Astrocyte (in vitro differentiated cells and primary cell): ENCODE measurements around the gene TFF1. TPM values are rescaled to one million over a fixed set of nuclear protein-coding genes. Genes with fewer than 3 reads are reported as not detected.

ENCODE experiments used
- DNase-seq: peaks from one replicate; pipeline ENCODE4 v3.0.0-alpha.2; 2010; ENCODE audit warnings: low read depth
- FAIRE-seq: peaks from 2 replicates; lab custom pipeline; 2011; peaks lifted over from hg19 to GRCh38; lab: Jason Lieb, UNC
- H2AFZ ChIP-seq: 2 replicates; pipeline ENCODE4 v1.6.0; 2012; ENCODE audit warnings: low read depth, low read length, inconsistent platforms
- H3K27ac ChIP-seq: 2 replicates; pipeline ENCODE4 v1.5.1; 2011; ENCODE audit warnings: low read depth, low read length, inconsistent platforms
- H3K27me3 ChIP-seq: 2 replicates; pipeline ENCODE4 v1.6.0; 2011; ENCODE audit warnings: low read length, inconsistent platforms; ENCODE audit not compliant: insufficient read depth
- H3K36me3 ChIP-seq: 2 replicates; pipeline ENCODE4 v1.5.1; 2011; ENCODE audit warnings: low read length, inconsistent platforms; ENCODE audit not compliant: insufficient read depth
- H3K4me1 ChIP-seq: 2 replicates; pipeline ENCODE4 v1.5.1; 2011; ENCODE audit warnings: low read length, inconsistent platforms; ENCODE audit not compliant: insufficient read depth
- H3K4me2 ChIP-seq: 2 replicates; pipeline ENCODE4 v1.6.0; 2012; ENCODE audit warnings: low read length, inconsistent platforms
- H3K4me3 ChIP-seq: 2 replicates; pipeline ENCODE4 v1.5.1; 2011; ENCODE audit warnings: low read depth, mild to moderate bottlenecking, low read length, inconsistent platforms; ENCODE audit not compliant: insufficient read depth
- H3K79me2 ChIP-seq: 2 replicates; pipeline ENCODE4 v1.6.0; 2012; ENCODE audit warnings: mild to moderate bottlenecking, low read length, inconsistent platforms; ENCODE audit not compliant: insufficient read depth
- H3K9ac ChIP-seq: 2 replicates; pipeline ENCODE4 v1.6.0; 2012; ENCODE audit warnings: mild to moderate bottlenecking, low read length, inconsistent platforms
- H3K9me3 ChIP-seq: 2 replicates; pipeline ENCODE4 v1.5.1; 2012; ENCODE audit warnings: low read depth, mild to moderate bottlenecking, low read length, inconsistent platforms; ENCODE audit not compliant: insufficient read depth
- H4K20me1 ChIP-seq: 2 replicates; pipeline ENCODE4 v1.6.0; 2012; ENCODE audit warnings: low read length, inconsistent platforms; ENCODE audit not compliant: insufficient read depth
- H3K27ac Mint-ChIP-seq: one replicate; pipeline ENCODE4 v1.8.0; 2021; ENCODE audit warnings: mild to moderate bottlenecking, mixed read lengths; ENCODE audit not compliant: unreplicated experiment
- H3K27me3 Mint-ChIP-seq: one replicate; pipeline ENCODE4 v1.8.0; 2021; ENCODE audit warnings: low read depth, mixed read lengths; ENCODE audit not compliant: unreplicated experiment
- H3K36me3 Mint-ChIP-seq: one replicate; pipeline ENCODE4 v1.8.0; 2021; ENCODE audit warnings: low read depth, mixed read lengths; ENCODE audit not compliant: unreplicated experiment
- H3K4me1 Mint-ChIP-seq: one replicate; pipeline ENCODE4 v1.8.0; 2021; ENCODE audit warnings: low read depth, mixed read lengths; ENCODE audit not compliant: unreplicated experiment
- H3K4me3 Mint-ChIP-seq: one replicate; pipeline ENCODE4 v1.8.0; 2021; ENCODE audit warnings: mild to moderate bottlenecking, moderate library complexity, mixed read lengths; ENCODE audit not compliant: unreplicated experiment
- H3K9me3 Mint-ChIP-seq: one replicate; pipeline ENCODE4 v1.8.0; 2021; ENCODE audit warnings: mild to moderate bottlenecking, mixed read lengths; ENCODE audit not compliant: unreplicated experiment
- CTCF ChIP-seq: IDR thresholded peaks from 2 replicates; pipeline ENCODE4 v1.5.1; 2011; ENCODE audit warnings: low read depth, mild to moderate bottlenecking, inconsistent platforms, low read length, moderate library complexity; ENCODE audit not compliant: insufficient read depth
- EZH2 ChIP-seq: IDR thresholded peaks from 2 replicates; pipeline ENCODE4 v1.6.1; 2012; ENCODE audit warnings: mild to moderate bottlenecking, low read length, inconsistent platforms; ENCODE audit not compliant: insufficient read depth
- total RNA-seq: library from RNA; stranded (reverse); gene quantifications from 2 replicates; pipeline ENCODE4 v1.2.1, GENCODE V29; 2021

TFF1 gene
- total RNA-seq, 1 donor from 2014 or later: not detected

- Mint-ChIP-seq H3K4me3 (no peak overlapping the region), H3K27ac (no peak overlapping the region), H3K27me3 (peaks cover 10% of the 10 kb centered on the region), H3K9me3 (peaks cover 2% of the 10 kb centered on the region), H3K4me1 (peaks cover 5% of the 10 kb centered on the region), H3K36me3 (no peaks in the 10 kb centered on the region)
- no peak overlapping the region for H3K27ac ChIP-seq
- H2AFZ ChIP-seq: no peak overlapping the region
- H3K4me1 ChIP-seq: peaks cover 5% of the 10 kb centered on the region
- TF ChIP-seq EZH2 (no peak), CTCF (no peak)
- FAIRE-seq (no peak), DNase-seq (no peak)
- no peak overlapping the region for H3K4me3 ChIP-seq
- no peak overlapping the region for H3K4me2 ChIP-seq
- H3K36me3 ChIP-seq: no peaks in the 10 kb centered on the region
- no peaks in the 10 kb centered on the region for H4K20me1 ChIP-seq
- H3K27me3 ChIP-seq: peaks cover 20% of the 10 kb centered on the region
- H3K9ac ChIP-seq: no peak overlapping the region
- H3K9me3 ChIP-seq: no peaks in the 10 kb centered on the region
- H3K79me2 ChIP-seq: no peaks in the 10 kb centered on the region
These were observed 29.1 kb downstream of the TFF1 start for GRCh38 chr21:42337276-42337675.

GRCh38 chr21:42336054-42336453 lies 30.3 kb downstream of the TFF1 start:
- no peaks in the 10 kb centered on the region for H4K20me1 ChIP-seq
- no peak overlapping the region for H3K9ac ChIP-seq
- Mint-ChIP-seq H3K27me3 (peaks cover 10% of the 10 kb centered on the region), H3K27ac (peak overlapping the region; percentile 81), H3K36me3 (no peaks in the 10 kb centered on the region), H3K4me1 (peaks cover 5% of the 10 kb centered on the region), H3K9me3 (peaks cover 8% of the 10 kb centered on the region), H3K4me3 (no peak overlapping the region)
- no peak overlapping the region for H2AFZ ChIP-seq
- peaks cover 5% of the 10 kb centered on the region for H3K4me1 ChIP-seq
- no peak for DNase-seq
- no peaks in the 10 kb centered on the region for H3K79me2 ChIP-seq
- no peaks in the 10 kb centered on the region for H3K36me3 ChIP-seq
- peaks cover 20% of the 10 kb centered on the region for H3K27me3 ChIP-seq
- no peak overlapping the region for H3K4me2 ChIP-seq
- FAIRE-seq: no peak
- no peak for TF ChIP-seq EZH2
- no peak for TF ChIP-seq CTCF
- no peak overlapping the region for H3K4me3 ChIP-seq
- no peaks in the 10 kb centered on the region for H3K9me3 ChIP-seq
- no peak overlapping the region for H3K27ac ChIP-seq

GRCh38 chr21:42332557-42333317 lies 33.6 kb downstream of the TFF1 start:
- H3K27me3 ChIP-seq: peaks cover 25% of the 10 kb centered on the region
- H3K27me3 Mint-ChIP-seq: peaks cover 6% of the 10 kb centered on the region
- no peak for TF ChIP-seq CTCF
- TF ChIP-seq EZH2: no peak
- H3K4me1 ChIP-seq: peaks cover 1% of the 10 kb centered on the region
- H4K20me1 ChIP-seq: no peaks in the 10 kb centered on the region
- no peaks in the 10 kb centered on the region for H3K79me2 ChIP-seq
- peaks cover 5% of the 10 kb centered on the region for H3K4me1 Mint-ChIP-seq
- DNase-seq: no peak
- H3K36me3 Mint-ChIP-seq: no peaks in the 10 kb centered on the region
- FAIRE-seq: no peak
- H3K27ac Mint-ChIP-seq: no peak overlapping the region
- H2AFZ ChIP-seq: no peak overlapping the region
- H3K4me3 Mint-ChIP-seq: no peak overlapping the region
- H3K9me3 ChIP-seq: no peaks in the 10 kb centered on the region
- no peaks in the 10 kb centered on the region for H3K36me3 ChIP-seq
- H3K4me3 ChIP-seq: no peak overlapping the region
- no peak overlapping the region for H3K27ac ChIP-seq
- H3K9me3 Mint-ChIP-seq: peaks cover 17% of the 10 kb centered on the region
- no peak overlapping the region for H3K9ac ChIP-seq
- no peak overlapping the region for H3K4me2 ChIP-seq
